SK-N-SH (cell line): ENCODE data around the gene CISD3. TPM values are rescaled to one million over a fixed set of nuclear protein-coding genes. Genes with fewer than 3 reads are reported as not detected.

ENCODE experiments used
- CTCF ChIA-PET: fragments of 300-600, 350-600 bp; formaldehyde crosslinking; extraction: SDS; loops from one replicate; lab custom pipeline; 2021; lab: Yijun Ruan, JAX
- POLR2A ChIA-PET: fragments of 350-600 bp; sonication (Branson Sonifier 250); formaldehyde crosslinking; extraction: SDS; loops from one replicate; lab custom pipeline; 2020; ENCODE audit warnings: antibody characterized with exemption, inconsistent platforms; lab: Yijun Ruan, JAX
- DNase-seq: peaks from one replicate; pipeline ENCODE4 v3.0.0; 2012
- H2AFZ ChIP-seq: fragments of 200-600 bp; sonication (generic); 2 replicates; pipeline ENCODE4 v1.8.1; 2016; ENCODE audit warnings: antibody characterized with exemption, mild to moderate bottlenecking, low read depth
- H3F3A ChIP-seq: fragments of 200-600 bp; sonication (generic); replicated peaks from 2 replicates; pipeline ENCODE3; 2016; ENCODE audit warnings: antibody characterized with exemption, mild to moderate bottlenecking; ENCODE audit not compliant: insufficient read depth
- H3K27ac ChIP-seq, 2 experiments: fragments of 200-500 bp in 1 of 2; fragments of 200-600 bp in 1 of 2; sonication (Bioruptor generic) in 1 of 2; sonication (generic), shearing (Covaris generic) in 1 of 2; 2 replicates each; pipeline versions ENCODE4 v1.5.1 to v1.6.1; 2014 to 2016; ENCODE audit warnings: low read depth in 2 of 2, inconsistent platforms in 1 of 2, low read length in 1 of 2, mild to moderate bottlenecking in 1 of 2, mixed read lengths in 1 of 2
- H3K27me3 ChIP-seq: fragments of 200-600 bp; sonication (generic), shearing (Covaris generic); 2 replicates; pipeline ENCODE4 v1.6.1; 2016; ENCODE audit warnings: mixed run types; ENCODE audit not compliant: insufficient read depth
- H3K36me3 ChIP-seq, 2 experiments: fragments of 200-500 bp in 1 of 2; fragments of 200-600 bp in 1 of 2; sonication (Bioruptor generic) in 1 of 2; sonication (generic) in 1 of 2; replicated peaks in 1 of 2; 2 replicates each; pipeline versions ENCODE3 to v1.5.1; 2014 to 2016; ENCODE audit warnings: low read length in 1 of 2, mild to moderate bottlenecking in 1 of 2; ENCODE audit not compliant: insufficient read depth in 2 of 2, control insufficient read depth in 1 of 2
- H3K4me1 ChIP-seq, 2 experiments: fragments of 200-500 bp in 1 of 2; fragments of 200-600 bp in 1 of 2; sonication (Bioruptor generic) in 1 of 2; sonication (generic), shearing (Covaris generic) in 1 of 2; 2 replicates each; pipeline versions ENCODE4 v1.5.1 to v1.6.1; 2014 to 2016; ENCODE audit warnings: low read depth in 1 of 2, low read length in 1 of 2, mixed run types in 1 of 2; ENCODE audit not compliant: insufficient read depth in 2 of 2, control insufficient read depth in 1 of 2
- H3K4me2 ChIP-seq: fragments of 200-600 bp; sonication (generic), shearing (Covaris generic); 2 replicates; pipeline ENCODE4 v1.6.1; 2017; ENCODE audit warnings: mixed run types
- H3K4me3 ChIP-seq, 2 experiments: fragments of 200-500 bp in 1 of 2; fragments of 200-600 bp in 1 of 2; sonication (Bioruptor generic) in 1 of 2; sonication (generic), shearing (Covaris generic) in 1 of 2; 2 replicates each; pipeline versions ENCODE4 v1.5.1 to v1.8.1; 2014 to 2016; ENCODE audit warnings: low read depth in 2 of 2, inconsistent platforms in 1 of 2, low read length in 1 of 2, mild to moderate bottlenecking in 1 of 2, mixed read lengths in 1 of 2, moderate library complexity in 1 of 2
- H3K79me2 ChIP-seq: fragments of 200-600 bp; sonication (generic); 2 replicates; pipeline ENCODE4 v1.8.1; 2017; ENCODE audit warnings: mild to moderate bottlenecking; ENCODE audit not compliant: insufficient read depth
- H3K9ac ChIP-seq: fragments of 200-600 bp; sonication (generic); 2 replicates; pipeline ENCODE4 v1.6.1; 2017; ENCODE audit warnings: mixed run types
- H3K9me2 ChIP-seq: fragments of 200-600 bp; sonication (generic); 2 replicates; pipeline ENCODE4 v1.6.1; 2017; ENCODE audit warnings: mixed run types
- H3K9me3 ChIP-seq: fragments of 200-600 bp; sonication (generic); 2 replicates; pipeline ENCODE4 v1.6.1; 2017; ENCODE audit warnings: mixed run types, mild to moderate bottlenecking, moderate library complexity
- H4K20me1 ChIP-seq: fragments of 200-600 bp; sonication (generic); 2 replicates; pipeline ENCODE4 v1.6.1; 2017; ENCODE audit warnings: mild to moderate bottlenecking, mixed run types; ENCODE audit not compliant: insufficient read depth
- CTCF ChIP-seq: fragments of 200-600 bp; sonication (generic); IDR thresholded peaks from 2 replicates; pipeline ENCODE4 v1.6.1; 2017; ENCODE audit warnings: antibody characterized with exemption, mild to moderate bottlenecking, moderate library complexity
- FOSL2 ChIP-seq: IDR thresholded peaks from 2 replicates; pipeline ENCODE4 v1.4.0; 2012; ENCODE audit warnings: low read depth, mild to moderate bottlenecking, moderate library complexity, borderline replicate concordance
- FOXJ3 ChIP-seq: sonication (generic); formaldehyde crosslinking; IDR thresholded peaks from 2 replicates; pipeline ENCODE4 v1.5.1; 2020; ENCODE audit warnings: mild to moderate bottlenecking, missing genetic modification reagents
- FOXM1 ChIP-seq: IDR thresholded peaks from 2 replicates; pipeline ENCODE4 v1.4.0; 2012; ENCODE audit warnings: low read depth, mild to moderate bottlenecking
- GATA2 ChIP-seq: sonication (generic); formaldehyde crosslinking; IDR thresholded peaks from 2 replicates; pipeline ENCODE4 v1.5.0; 2020; ENCODE audit warnings: mild to moderate bottlenecking, missing genetic modification reagents
- JUND ChIP-seq: IDR thresholded peaks from 2 replicates; pipeline ENCODE4 v1.4.0; 2012
- MEF2A ChIP-seq: IDR thresholded peaks from 2 replicates; pipeline ENCODE4 v1.4.0; 2012; ENCODE audit warnings: low read depth, borderline replicate concordance
- MXI1 ChIP-seq: IDR thresholded peaks from 2 replicates; pipeline ENCODE4 v1.6.1; 2012; ENCODE audit warnings: mild to moderate bottlenecking, low read depth, low read length, improper control_type of control experiment
- POLR2AphosphoS5 ChIP-seq: IDR thresholded peaks from 2 replicates; pipeline ENCODE4 v1.6.1; 2012; ENCODE audit warnings: low read depth, low read length
- RCOR1 ChIP-seq: fragments of 150-350 bp; IDR thresholded peaks from 2 replicates; pipeline ENCODE4 v1.6.1; 2017; ENCODE audit warnings: antibody characterized with exemption, low read length
- RXRA ChIP-seq: IDR thresholded peaks from 2 replicates; pipeline ENCODE4 v1.4.0; 2012; ENCODE audit warnings: low read depth, mild to moderate bottlenecking, borderline replicate concordance
- USF2 ChIP-seq: fragments of 150-350 bp; IDR thresholded peaks from 2 replicates; pipeline ENCODE4 v1.6.1; 2017; ENCODE audit warnings: antibody characterized with exemption, low read length, low read depth, borderline replicate concordance
- YY1 ChIP-seq: IDR thresholded peaks from 2 replicates; pipeline ENCODE4 v1.4.0; 2012; ENCODE audit warnings: low read depth, mild to moderate bottlenecking
- WGBS: methylation state at CpG from one replicate; pipeline ENCODE4 v1.1.6; 2017; ENCODE audit warnings: low lambda C conversion rate; 5-methylcytosine and 5-hydroxymethylcytosine counted together
- polyA plus RNA-seq, 3 experiments: library from polyadenylated mRNA; depleted of rRNA; stranded (reverse); fragments of >200 nt; gene quantifications; 2 replicates each; pipeline ENCODE4 v1.2.3, GENCODE V29; 2012
- TF ChIP-seq, protein P1 (sequence below): IDR thresholded peaks from 2 replicates; pipeline ENCODE4 v1.4.0; 2012; ENCODE audit warnings: low read depth, borderline replicate concordance
- TF ChIP-seq, protein P2 (sequence below): fragments of 150-350 bp; IDR thresholded peaks from 2 replicates; pipeline ENCODE4 v1.6.1; 2016; ENCODE audit warnings: mild to moderate bottlenecking, low read depth, low read length
- TF ChIP-seq, protein P3 (sequence below): IDR thresholded peaks from 2 replicates; pipeline ENCODE4 v1.4.0; 2012; ENCODE audit warnings: low read depth, borderline replicate concordance

The CISD3 gene
- polyA plus RNA-seq, 1 of the 3 experiments (the other 2 are of a cell fraction) = 16.5 TPM

GRCh38 chr17:38710604-38710962 lies 19.6 kb upstream of the CISD3 start:
- Histone ChIP-seq H3K27me3 (no peaks in the 10 kb centered on the region), H3K36me3 (peaks cover 20 to 63% of the 10 kb centered on the region in 2 experiments), H3K9me3 (no peaks in the 10 kb centered on the region), H3K4me1 (peaks cover 6 to 18% of the 10 kb centered on the region in 2 experiments; a peak in 2 of 4 replicates), H3K9me2 (no peaks in the 10 kb centered on the region), H3K27ac (no peak overlapping the region), H4K20me1 (peaks cover 9% of the 10 kb centered on the region; the same call in 1 of the 2 replicates), H3F3A (peaks cover 7% of the 10 kb centered on the region), H3K4me2 (no peak overlapping the region), H2AFZ (no peak overlapping the region), H3K4me3 (no peak overlapping the region), H3K79me2 (peaks cover 34% of the 10 kb centered on the region; the same call in 1 of the 2 replicates), H3K9ac (no peak overlapping the region)
- WGBS = 100% methylated on average over 3 of the region's 3 CpGs
- no peak for DNase-seq
- POLR2A ChIA-PET = interaction anchor here (0.8 to 1.2 kb wide), 3 partner anchors 9 to 57 kb away, joined by 3 read pairs; no protein-coding TSS in a partner anchor
- CTCF ChIA-PET = interaction anchor here (0.6 to 3.1 kb wide), 7 partner anchors 14 to 107 kb away, joined by 3 to 14 read pairs (median 4); no protein-coding TSS in a partner anchor
- TF ChIP-seq RXRA = no peak

DNA sequence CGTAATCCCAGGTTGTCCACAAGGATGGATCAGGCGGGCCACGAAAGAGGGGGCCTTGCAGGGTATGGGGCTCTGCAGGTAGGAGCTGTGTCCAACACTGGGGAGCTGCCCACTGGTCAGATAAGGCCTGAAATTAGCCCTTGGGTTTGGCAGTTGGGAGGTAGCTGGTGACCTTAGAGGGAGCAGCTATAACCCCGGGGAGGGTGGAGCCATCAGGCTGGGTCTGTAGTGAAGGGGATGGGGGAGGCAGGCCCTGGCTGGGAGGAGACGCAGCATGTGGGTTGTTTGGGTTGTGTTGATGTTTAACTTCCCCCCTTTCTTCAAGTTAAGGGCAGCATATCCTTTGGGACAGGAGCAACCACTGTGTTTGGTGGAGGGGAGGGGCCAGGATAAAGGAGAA lies 19.2 kb upstream of the CISD3 start:
- H3K4me1 ChIP-seq = peaks cover 6 to 18% of the 10 kb centered on the region in 2 experiments; a peak in 2 of 4 replicates
- no peak for DNase-seq
- CTCF ChIA-PET = interaction anchor here (0.6 to 3.1 kb wide), 5 partner anchors 13 to 44 kb away, joined by 3 to 14 read pairs (median 5); no protein-coding TSS in a partner anchor
- 87% methylated on average over 5 of the region's 5 CpGs for WGBS
- H3K4me3 ChIP-seq = no peak overlapping the region
- TF ChIP-seq, protein P1, sequence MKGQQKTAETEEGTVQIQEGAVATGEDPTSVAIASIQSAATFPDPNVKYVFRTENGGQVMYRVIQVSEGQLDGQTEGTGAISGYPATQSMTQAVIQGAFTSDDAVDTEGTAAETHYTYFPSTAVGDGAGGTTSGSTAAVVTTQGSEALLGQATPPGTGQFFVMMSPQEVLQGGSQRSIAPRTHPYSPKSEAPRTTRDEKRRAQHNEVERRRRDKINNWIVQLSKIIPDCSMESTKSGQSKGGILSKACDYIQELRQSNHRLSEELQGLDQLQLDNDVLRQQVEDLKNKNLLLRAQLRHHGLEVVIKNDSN = no peak
- TF ChIP-seq RCOR1 (no peak), FOXJ3 (CRISPR knock-in tag) (no peak), MXI1 (no peak), FOXM1 (no peak), YY1 (no peak), POLR2AphosphoS5 (no peak), FOSL2 (no peak), MEF2A (no peak), JUND (no peak), GATA2 (no peak), CTCF (no peak), USF2 (no peak)
- TF ChIP-seq, protein P2, sequence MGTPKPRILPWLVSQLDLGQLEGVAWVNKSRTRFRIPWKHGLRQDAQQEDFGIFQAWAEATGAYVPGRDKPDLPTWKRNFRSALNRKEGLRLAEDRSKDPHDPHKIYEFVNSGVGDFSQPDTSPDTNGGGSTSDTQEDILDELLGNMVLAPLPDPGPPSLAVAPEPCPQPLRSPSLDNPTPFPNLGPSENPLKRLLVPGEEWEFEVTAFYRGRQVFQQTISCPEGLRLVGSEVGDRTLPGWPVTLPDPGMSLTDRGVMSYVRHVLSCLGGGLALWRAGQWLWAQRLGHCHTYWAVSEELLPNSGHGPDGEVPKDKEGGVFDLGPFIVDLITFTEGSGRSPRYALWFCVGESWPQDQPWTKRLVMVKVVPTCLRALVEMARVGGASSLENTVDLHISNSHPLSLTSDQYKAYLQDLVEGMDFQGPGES = no peak
- TF ChIP-seq, protein P3, sequence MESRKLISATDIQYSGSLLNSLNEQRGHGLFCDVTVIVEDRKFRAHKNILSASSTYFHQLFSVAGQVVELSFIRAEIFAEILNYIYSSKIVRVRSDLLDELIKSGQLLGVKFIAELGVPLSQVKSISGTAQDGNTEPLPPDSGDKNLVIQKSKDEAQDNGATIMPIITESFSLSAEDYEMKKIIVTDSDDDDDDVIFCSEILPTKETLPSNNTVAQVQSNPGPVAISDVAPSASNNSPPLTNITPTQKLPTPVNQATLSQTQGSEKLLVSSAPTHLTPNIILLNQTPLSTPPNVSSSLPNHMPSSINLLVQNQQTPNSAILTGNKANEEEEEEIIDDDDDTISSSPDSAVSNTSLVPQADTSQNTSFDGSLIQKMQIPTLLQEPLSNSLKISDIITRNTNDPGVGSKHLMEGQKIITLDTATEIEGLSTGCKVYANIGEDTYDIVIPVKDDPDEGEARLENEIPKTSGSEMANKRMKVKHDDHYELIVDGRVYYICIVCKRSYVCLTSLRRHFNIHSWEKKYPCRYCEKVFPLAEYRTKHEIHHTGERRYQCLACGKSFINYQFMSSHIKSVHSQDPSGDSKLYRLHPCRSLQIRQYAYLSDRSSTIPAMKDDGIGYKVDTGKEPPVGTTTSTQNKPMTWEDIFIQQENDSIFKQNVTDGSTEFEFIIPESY = no peak
- H2AFZ ChIP-seq = no peak overlapping the region
- H3K27me3 ChIP-seq = no peaks in the 10 kb centered on the region
- H3K36me3 ChIP-seq = peaks cover 20 to 67% of the 10 kb centered on the region in 2 experiments
- no peak overlapping the region for H3K9ac ChIP-seq
- H3K27ac ChIP-seq = no peak overlapping the region
- peaks cover 5% of the 10 kb centered on the region for H3F3A ChIP-seq
- H3K9me2 ChIP-seq = no peaks in the 10 kb centered on the region
- peaks cover 9% of the 10 kb centered on the region; the same call in 1 of the 2 replicates for H4K20me1 ChIP-seq
- H3K79me2 ChIP-seq = peaks cover 32% of the 10 kb centered on the region; the same call in 1 of the 2 replicates
- POLR2A ChIA-PET = interaction anchor here (0.8 to 1.2 kb wide), 3 partner anchors 9 to 56 kb away, joined by 3 read pairs; no protein-coding TSS in a partner anchor
- no peak overlapping the region for H3K4me2 ChIP-seq
- no peaks in the 10 kb centered on the region for H3K9me3 ChIP-seq
